ENCODE measurements around the gene PACRG.

The PACRG gene

GRCh38 chr6:163232649-163233048, 504.9 kb downstream of the PACRG start:
- TF ChIP-seq, protein P1, sequence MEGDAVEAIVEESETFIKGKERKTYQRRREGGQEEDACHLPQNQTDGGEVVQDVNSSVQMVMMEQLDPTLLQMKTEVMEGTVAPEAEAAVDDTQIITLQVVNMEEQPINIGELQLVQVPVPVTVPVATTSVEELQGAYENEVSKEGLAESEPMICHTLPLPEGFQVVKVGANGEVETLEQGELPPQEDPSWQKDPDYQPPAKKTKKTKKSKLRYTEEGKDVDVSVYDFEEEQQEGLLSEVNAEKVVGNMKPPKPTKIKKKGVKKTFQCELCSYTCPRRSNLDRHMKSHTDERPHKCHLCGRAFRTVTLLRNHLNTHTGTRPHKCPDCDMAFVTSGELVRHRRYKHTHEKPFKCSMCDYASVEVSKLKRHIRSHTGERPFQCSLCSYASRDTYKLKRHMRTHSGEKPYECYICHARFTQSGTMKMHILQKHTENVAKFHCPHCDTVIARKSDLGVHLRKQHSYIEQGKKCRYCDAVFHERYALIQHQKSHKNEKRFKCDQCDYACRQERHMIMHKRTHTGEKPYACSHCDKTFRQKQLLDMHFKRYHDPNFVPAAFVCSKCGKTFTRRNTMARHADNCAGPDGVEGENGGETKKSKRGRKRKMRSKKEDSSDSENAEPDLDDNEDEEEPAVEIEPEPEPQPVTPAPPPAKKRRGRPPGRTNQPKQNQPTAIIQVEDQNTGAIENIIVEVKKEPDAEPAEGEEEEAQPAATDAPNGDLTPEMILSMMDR (IDR thresholded peaks at IDR 0.05; ENCODE audit: insufficient read depth, low read length, missing control alignments), result no peak
- ChIA-PET POLR2A (no interaction called here), CTCF (no interaction called here)
- DNase-seq (ENCODE audit: low read depth, low spot score), result no peak
- H3K4me3 ChIP-seq (ENCODE audit: low read depth, low read length), result no peak overlapping the region

- no peak overlapping the region for H3K4me3 ChIP-seq (ENCODE audit: low read depth, low read length)
- DNase-seq (ENCODE audit: low read depth, low spot score), result no peak
- TF ChIP-seq, protein P1 (IDR thresholded peaks at IDR 0.05; ENCODE audit: insufficient read depth, low read length, missing control alignments), result no peak
- ChIA-PET POLR2A (no interaction called here), CTCF (no interaction called here)
Measured at GRCh38 chr6:163237110-163237509, 509.3 kb downstream of the PACRG start.

DNA sequence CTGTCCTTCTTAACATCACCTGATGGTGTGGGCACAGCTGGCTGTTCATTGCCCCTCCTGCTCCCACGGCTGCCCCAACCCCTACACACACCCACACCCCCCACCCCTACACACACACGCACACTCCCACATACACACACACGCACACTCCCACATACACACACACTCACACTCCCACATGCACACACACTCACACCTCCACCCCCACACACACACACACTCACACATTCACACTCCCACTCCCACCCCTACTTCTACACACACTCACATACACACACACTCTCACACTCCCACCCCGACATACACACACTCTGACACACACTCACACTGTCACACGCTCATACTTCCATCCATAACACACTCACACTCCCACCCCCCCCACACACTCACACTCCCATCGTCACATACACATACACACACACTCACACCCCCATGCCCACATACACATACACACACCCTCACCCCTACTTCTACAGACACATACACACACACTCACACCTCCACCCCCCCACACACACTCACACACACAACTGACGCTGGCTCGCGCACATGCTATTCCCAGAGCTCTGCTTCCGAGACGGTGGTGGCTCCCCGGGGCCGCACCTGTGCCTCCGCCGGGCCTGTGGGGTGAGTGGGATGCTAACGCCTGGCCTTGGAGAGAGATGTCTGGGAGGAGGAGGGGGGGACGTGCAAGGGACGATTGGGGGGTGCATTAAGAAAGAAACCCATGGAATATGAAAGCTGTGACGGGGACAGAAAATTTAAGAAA, 512.0 kb downstream of the PACRG start:
- TF ChIP-seq, protein P1 (IDR thresholded peaks at IDR 0.05; ENCODE audit: insufficient read depth, low read length, missing control alignments), result no peak
- no peak overlapping the region for H3K4me3 ChIP-seq (ENCODE audit: low read depth, low read length)
- ChIA-PET CTCF (no interaction called here), POLR2A (no interaction called here)
- no peak for DNase-seq (ENCODE audit: low read depth, low spot score)

- CTCF ChIA-PET, result no interaction called here
- TF ChIP-seq, protein P1 (IDR thresholded peaks at IDR 0.05; ENCODE audit: insufficient read depth, low read length, missing control alignments), result no peak
- no peak for DNase-seq (ENCODE audit: low read depth, low spot score)
Measured at GRCh38 chr6:163240556-163240955, 512.8 kb downstream of the PACRG start.

GRCh38 chr6:163241683-163242082, 513.9 kb downstream of the PACRG start:
- no peak overlapping the region for H3K4me3 ChIP-seq (ENCODE audit: low read depth, low read length)
- POLR2A ChIA-PET, result no interaction called here
- TF ChIP-seq, protein P1 (IDR thresholded peaks at IDR 0.05; ENCODE audit: insufficient read depth, low read length, missing control alignments), result no peak
- CTCF ChIA-PET, result no interaction called here
- no peak for DNase-seq (ENCODE audit: low read depth, low spot score)

More at GRCh38 chr6:163240556-163240955, 512.8 kb downstream of the PACRG start:
- H3K4me3 ChIP-seq (ENCODE audit: low read depth, low read length), result no peak overlapping the region
- POLR2A ChIA-PET, result no interaction called here

GRCh38 chr6:163243083-163243482, 515.3 kb downstream of the PACRG start:
- CTCF ChIA-PET, result no interaction called here

More at GRCh38 chr6:163243083-163243482, 515.3 kb downstream of the PACRG start:
- POLR2A ChIA-PET, result no interaction called here
- H3K4me3 ChIP-seq (ENCODE audit: low read depth, low read length), result no peak overlapping the region
- TF ChIP-seq, protein P1 (IDR thresholded peaks at IDR 0.05; ENCODE audit: insufficient read depth, low read length, missing control alignments), result no peak
- DNase-seq (ENCODE audit: low read depth, low spot score), result no peak

Data from AG04449 (cell line).